Memory B cell (primary cell): ENCODE data around the gene PAF1.

Source experiments
- ATAC-seq: fragments of 150-1000 bp; cut with Tn5 transposase; 2 replicates; pipeline ENCODE4 v1.10.0; 2021; ENCODE audit warnings: low read depth, mild to moderate bottlenecking, moderate library complexity
- DNase-seq, 2 donors: peaks; one replicate each; pipeline ENCODE4 v3.0.0; 2022; ENCODE audit warnings: low spot score in 2 of 2
- H3K27ac Mint-ChIP-seq: one replicate; pipeline ENCODE4 v1.8.0; 2022; ENCODE audit warnings: mild to moderate bottlenecking, moderate library complexity, mixed read lengths
- H3K27me3 Mint-ChIP-seq: one replicate; pipeline ENCODE4 v1.8.0; 2022; ENCODE audit warnings: mixed read lengths
- H3K36me3 Mint-ChIP-seq: one replicate; pipeline ENCODE4 v1.8.0; 2022; ENCODE audit warnings: mild to moderate bottlenecking, mixed read lengths
- H3K4me1 Mint-ChIP-seq: one replicate; pipeline ENCODE4 v1.8.0; 2022; ENCODE audit warnings: mixed read lengths
- H3K4me3 Mint-ChIP-seq: one replicate; pipeline ENCODE4 v1.8.0; 2022; ENCODE audit warnings: mild to moderate bottlenecking, moderate library complexity, mixed read lengths
- H3K9me3 Mint-ChIP-seq: one replicate; pipeline ENCODE4 v1.8.0; 2022; ENCODE audit warnings: mixed read lengths

The PAF1 gene

GRCh38 chr19:39372047-39372802 lies 18.7 kb downstream of the PAF1 start:
- ATAC-seq (no peak), DNase-seq (no peak)
- no peaks in the 10 kb centered on the region for H3K27me3 Mint-ChIP-seq
- no peaks in the 10 kb centered on the region for H3K9me3 Mint-ChIP-seq
- H3K4me3 Mint-ChIP-seq = no peak overlapping the region
- peaks cover 37% of the 10 kb centered on the region for H3K36me3 Mint-ChIP-seq
- H3K4me1 Mint-ChIP-seq = no peaks in the 10 kb centered on the region
- peak overlapping the region; percentile 10 for H3K27ac Mint-ChIP-seq

- H3K4me1 Mint-ChIP-seq = peaks cover under 1% of the 10 kb centered on the region
- peaks cover 31% of the 10 kb centered on the region for H3K36me3 Mint-ChIP-seq
- no peak for ATAC-seq
- no peaks in the 10 kb centered on the region for H3K27me3 Mint-ChIP-seq
- DNase-seq = no peak
- H3K27ac Mint-ChIP-seq = no peak overlapping the region
- H3K9me3 Mint-ChIP-seq = no peaks in the 10 kb centered on the region
- H3K4me3 Mint-ChIP-seq = no peak overlapping the region
Measured at GRCh38 chr19:39370735-39371134, 20.2 kb downstream of the PAF1 start.

GRCh38 chr19:39369200-39369599 lies 21.7 kb downstream of the PAF1 start:
- ATAC-seq (no peak), DNase-seq (no peak)
- no peak overlapping the region for H3K27ac Mint-ChIP-seq
- H3K4me3 Mint-ChIP-seq = no peak overlapping the region
- peaks cover 6% of the 10 kb centered on the region for H3K4me1 Mint-ChIP-seq
- H3K9me3 Mint-ChIP-seq = no peaks in the 10 kb centered on the region
- peaks cover 31% of the 10 kb centered on the region for H3K36me3 Mint-ChIP-seq
- no peaks in the 10 kb centered on the region for H3K27me3 Mint-ChIP-seq

- DNase-seq (no peak), ATAC-seq (no peak)
- H3K4me3 Mint-ChIP-seq = no peak overlapping the region
- H3K27me3 Mint-ChIP-seq = no peaks in the 10 kb centered on the region
- H3K27ac Mint-ChIP-seq = no peak overlapping the region
- H3K9me3 Mint-ChIP-seq = no peaks in the 10 kb centered on the region
- peaks cover 30% of the 10 kb centered on the region for H3K4me1 Mint-ChIP-seq
- H3K36me3 Mint-ChIP-seq = peaks cover 22% of the 10 kb centered on the region
Measured at GRCh38 chr19:39365531-39365930, 25.4 kb downstream of the PAF1 start.

GRCh38 chr19:39363901-39364457 lies 26.9 kb downstream of the PAF1 start:
- peaks cover 23% of the 10 kb centered on the region for H3K36me3 Mint-ChIP-seq
- no peaks in the 10 kb centered on the region for H3K27me3 Mint-ChIP-seq
- H3K4me3 Mint-ChIP-seq = peak overlapping the region; percentile 54
- DNase-seq = no peak
- H3K9me3 Mint-ChIP-seq = no peaks in the 10 kb centered on the region
- peak; percentile 88 for ATAC-seq
- H3K4me1 Mint-ChIP-seq = peaks cover 31% of the 10 kb centered on the region
- peak overlapping the region; percentile 93 for H3K27ac Mint-ChIP-seq

GRCh38 chr19:39362682-39363657 lies 27.9 kb downstream of the PAF1 start:
- DNase-seq = no peak
- peaks cover 31% of the 10 kb centered on the region for H3K4me1 Mint-ChIP-seq
- peaks cover 18% of the 10 kb centered on the region for H3K36me3 Mint-ChIP-seq
- H3K27me3 Mint-ChIP-seq = no peaks in the 10 kb centered on the region
- H3K4me3 Mint-ChIP-seq = peak overlapping the region; percentile 54
- H3K27ac Mint-ChIP-seq = peak overlapping the region; percentile 93
- ATAC-seq = peak; percentile 9
- H3K9me3 Mint-ChIP-seq = no peaks in the 10 kb centered on the region

- DNase-seq (no peak), ATAC-seq (no peak)
- Mint-ChIP-seq H3K4me3 (no peak overlapping the region), H3K36me3 (peaks cover 26% of the 10 kb centered on the region), H3K27me3 (no peaks in the 10 kb centered on the region), H3K27ac (peak overlapping the region; percentile 22), H3K4me1 (peaks cover 30% of the 10 kb centered on the region), H3K9me3 (no peaks in the 10 kb centered on the region)
Measured at GRCh38 chr19:39360599-39360998, 30.3 kb downstream of the PAF1 start.

GRCh38 chr19:39359026-39359425 lies 31.9 kb downstream of the PAF1 start:
- H3K27ac Mint-ChIP-seq = no peak overlapping the region
- H3K9me3 Mint-ChIP-seq = no peaks in the 10 kb centered on the region
- H3K4me1 Mint-ChIP-seq = peaks cover 26% of the 10 kb centered on the region
- DNase-seq = no peak
- H3K27me3 Mint-ChIP-seq = no peaks in the 10 kb centered on the region
- ATAC-seq = no peak
- peaks cover 33% of the 10 kb centered on the region for H3K36me3 Mint-ChIP-seq
- H3K4me3 Mint-ChIP-seq = no peak overlapping the region

GRCh38 chr19:39356647-39357046 lies 34.3 kb downstream of the PAF1 start:
- no peak overlapping the region for H3K4me3 Mint-ChIP-seq
- no peak for ATAC-seq
- H3K36me3 Mint-ChIP-seq = peaks cover 32% of the 10 kb centered on the region
- H3K27me3 Mint-ChIP-seq = no peaks in the 10 kb centered on the region
- DNase-seq = no peak
- no peak overlapping the region for H3K27ac Mint-ChIP-seq
- H3K9me3 Mint-ChIP-seq = no peaks in the 10 kb centered on the region
- H3K4me1 Mint-ChIP-seq = peaks cover 6% of the 10 kb centered on the region

GRCh38 chr19:39356073-39356472 lies 34.8 kb downstream of the PAF1 start:
- Mint-ChIP-seq H3K4me1 (peaks cover 8% of the 10 kb centered on the region), H3K36me3 (peaks cover 32% of the 10 kb centered on the region), H3K27me3 (no peaks in the 10 kb centered on the region), H3K27ac (no peak overlapping the region), H3K9me3 (no peaks in the 10 kb centered on the region), H3K4me3 (no peak overlapping the region)
- DNase-seq (no peak), ATAC-seq (no peak)

- Mint-ChIP-seq H3K9me3 (no peaks in the 10 kb centered on the region), H3K4me1 (peaks cover 8% of the 10 kb centered on the region), H3K27ac (no peak overlapping the region), H3K36me3 (peaks cover 32% of the 10 kb centered on the region), H3K27me3 (no peaks in the 10 kb centered on the region), H3K4me3 (no peak overlapping the region)
- no peak for DNase-seq
- no peak for ATAC-seq
Measured at GRCh38 chr19:39355253-39355652, 35.7 kb downstream of the PAF1 start.

- DNase-seq (no peak), ATAC-seq (no peak)
- H3K27me3 Mint-ChIP-seq = no peaks in the 10 kb centered on the region
- H3K9me3 Mint-ChIP-seq = no peaks in the 10 kb centered on the region
- H3K36me3 Mint-ChIP-seq = peaks cover 37% of the 10 kb centered on the region
- peak overlapping the region; percentile 79 for H3K27ac Mint-ChIP-seq
- peaks cover 14% of the 10 kb centered on the region for H3K4me1 Mint-ChIP-seq
- no peak overlapping the region for H3K4me3 Mint-ChIP-seq
Measured at GRCh38 chr19:39352381-39353255, 38.3 kb downstream of the PAF1 start.

GRCh38 chr19:39351537-39352064 lies 39.3 kb downstream of the PAF1 start:
- H3K9me3 Mint-ChIP-seq = no peaks in the 10 kb centered on the region
- peaks cover 32% of the 10 kb centered on the region for H3K36me3 Mint-ChIP-seq
- ATAC-seq = peak; percentile 96
- DNase-seq = peak in 1 of 2 donors; percentile 53
- peak overlapping the region; percentile 79 for H3K27ac Mint-ChIP-seq
- H3K27me3 Mint-ChIP-seq = no peaks in the 10 kb centered on the region
- no peak overlapping the region for H3K4me3 Mint-ChIP-seq
- H3K4me1 Mint-ChIP-seq = peaks cover 18% of the 10 kb centered on the region
